Measurements from ENCODE around the gene CTIF.

CTIF gene

GRCh38 chr18:48574667-48575300 lies 36.0 kb downstream of the CTIF start:
- TF ChIP-seq CTCF (IDR thresholded peaks at IDR 0.05) = no peak

- TF ChIP-seq CTCF (IDR thresholded peaks at IDR 0.05) = no peak
Observed at GRCh38 chr18:48575301-48575657, 36.4 kb downstream of the CTIF start.

- TF ChIP-seq CTCF (IDR thresholded peaks at IDR 0.05) = no peak
Observed at GRCh38 chr18:48575658-48576456, 37.0 kb downstream of the CTIF start.

- no peak for TF ChIP-seq CTCF (IDR thresholded peaks at IDR 0.05)
Observed at GRCh38 chr18:48576457-48576771, 37.6 kb downstream of the CTIF start.

- no peak for TF ChIP-seq CTCF (IDR thresholded peaks at IDR 0.05)
Observed at GRCh38 chr18:48577478-48578190, 38.8 kb downstream of the CTIF start.

GRCh38 chr18:48578289-48578688 lies 39.5 kb downstream of the CTIF start:
- no peak for TF ChIP-seq CTCF (IDR thresholded peaks at IDR 0.05)

- TF ChIP-seq CTCF (IDR thresholded peaks at IDR 0.05) = no peak
Observed at GRCh38 chr18:48580066-48580465, 41.2 kb downstream of the CTIF start.

Measured in LNCAP (cell line).